ENCODE measurements around the gene KMT5B. TPM values are rescaled to one million over a fixed set of nuclear protein-coding genes. Genes with fewer than 3 reads are reported as not detected.
A peak's percentile ranks its signal among the peaks of the same experiment; 100 is the strongest.

KMT5B gene
- total RNA-seq, 1 donor from 2014 or later: 38.0 TPM

GRCh38 chr11:68186061-68186460 is 27.0 kb downstream of the KMT5B start:
- H3K9me3 Mint-ChIP-seq (ENCODE audit: unreplicated experiment): no peaks in the 10 kb centered on the region
- Histone ChIP-seq H2AFZ (ENCODE audit: low read depth, low read length) (no peak overlapping the region), H3K4me1 (ENCODE audit: insufficient read depth, low read length) (no peaks in the 10 kb centered on the region), H3K9me3 (ENCODE audit: insufficient read depth, low read depth, low read length) (no peaks in the 10 kb centered on the region), H3K79me2 (ENCODE audit: insufficient read depth, low read length) (peaks cover 48% of the 10 kb centered on the region), H3K4me2 (ENCODE audit: low read length) (no peak overlapping the region), H3K9ac (ENCODE audit: low read length) (no peak overlapping the region), H3K27ac (ENCODE audit: low read depth, low read length) (no peak overlapping the region), H4K20me1 (ENCODE audit: insufficient read depth, low read length) (peaks cover 52% of the 10 kb centered on the region), H3K36me3 (ENCODE audit: insufficient read depth, low read length) (peaks cover 17% of the 10 kb centered on the region), H3K27me3 (ENCODE audit: insufficient read depth, low read length) (no peaks in the 10 kb centered on the region), H3K4me3 (ENCODE audit: insufficient read depth, low read depth, low read length) (no peak overlapping the region)
- no peak for DNase-seq (ENCODE audit: low read depth)
- FAIRE-seq: no peak
- no peaks in the 10 kb centered on the region for H3K27me3 Mint-ChIP-seq (ENCODE audit: low read depth, unreplicated experiment)
- H3K4me1 Mint-ChIP-seq (ENCODE audit: low read depth, unreplicated experiment): peaks cover 10% of the 10 kb centered on the region
- H3K27ac Mint-ChIP-seq (ENCODE audit: unreplicated experiment): no peak overlapping the region
- no peak overlapping the region for H3K4me3 Mint-ChIP-seq (ENCODE audit: unreplicated experiment)
- TF ChIP-seq EZH2 (IDR thresholded peaks at IDR 0.05; ENCODE audit: insufficient read depth, low read length) (no peak), CTCF (IDR thresholded peaks at IDR 0.05; ENCODE audit: insufficient read depth, low read depth, low read length) (no peak)
- H3K36me3 Mint-ChIP-seq (ENCODE audit: low read depth, unreplicated experiment): peaks cover 10% of the 10 kb centered on the region

GRCh38 chr11:68181719-68182451 is 31.2 kb downstream of the KMT5B start:
- Histone ChIP-seq H3K36me3 (ENCODE audit: insufficient read depth, low read length) (peaks cover 23% of the 10 kb centered on the region), H3K27me3 (ENCODE audit: insufficient read depth, low read length) (no peaks in the 10 kb centered on the region), H4K20me1 (ENCODE audit: insufficient read depth, low read length) (peaks cover 19% of the 10 kb centered on the region), H3K4me2 (ENCODE audit: low read length) (no peak overlapping the region), H3K9ac (ENCODE audit: low read length) (no peak overlapping the region), H3K27ac (ENCODE audit: low read depth, low read length) (no peak overlapping the region), H2AFZ (ENCODE audit: low read depth, low read length) (no peak overlapping the region), H3K4me1 (ENCODE audit: insufficient read depth, low read length) (no peaks in the 10 kb centered on the region), H3K79me2 (ENCODE audit: insufficient read depth, low read length) (peaks cover 9% of the 10 kb centered on the region), H3K4me3 (ENCODE audit: insufficient read depth, low read depth, low read length) (no peak overlapping the region), H3K9me3 (ENCODE audit: insufficient read depth, low read depth, low read length) (no peaks in the 10 kb centered on the region)
- Mint-ChIP-seq H3K4me1 (ENCODE audit: low read depth, unreplicated experiment) (peaks cover 5% of the 10 kb centered on the region), H3K27ac (ENCODE audit: unreplicated experiment) (no peak overlapping the region), H3K36me3 (ENCODE audit: low read depth, unreplicated experiment) (peaks cover 10% of the 10 kb centered on the region), H3K4me3 (ENCODE audit: unreplicated experiment) (no peak overlapping the region), H3K27me3 (ENCODE audit: low read depth, unreplicated experiment) (no peaks in the 10 kb centered on the region), H3K9me3 (ENCODE audit: unreplicated experiment) (no peaks in the 10 kb centered on the region)
- no peak for FAIRE-seq
- peak; percentile 3 for DNase-seq (ENCODE audit: low read depth)
- TF ChIP-seq EZH2 (IDR thresholded peaks at IDR 0.05; ENCODE audit: insufficient read depth, low read length): no peak
- TF ChIP-seq CTCF (IDR thresholded peaks at IDR 0.05; ENCODE audit: insufficient read depth, low read depth, low read length): no peak

GRCh38 chr11:68179847-68180246 is 33.2 kb downstream of the KMT5B start:
- no peaks in the 10 kb centered on the region for H3K9me3 Mint-ChIP-seq (ENCODE audit: unreplicated experiment)
- H3K27ac Mint-ChIP-seq (ENCODE audit: unreplicated experiment): no peak overlapping the region
- DNase-seq (ENCODE audit: low read depth) (no peak), FAIRE-seq (no peak)
- H3K4me1 ChIP-seq (ENCODE audit: insufficient read depth, low read length): no peaks in the 10 kb centered on the region
- TF ChIP-seq EZH2 (IDR thresholded peaks at IDR 0.05; ENCODE audit: insufficient read depth, low read length): no peak
- TF ChIP-seq CTCF (IDR thresholded peaks at IDR 0.05; ENCODE audit: insufficient read depth, low read depth, low read length): no peak
- no peak overlapping the region for H3K9ac ChIP-seq (ENCODE audit: low read length)
- no peak overlapping the region for H3K4me3 ChIP-seq (ENCODE audit: insufficient read depth, low read depth, low read length)
- no peaks in the 10 kb centered on the region for H3K27me3 Mint-ChIP-seq (ENCODE audit: low read depth, unreplicated experiment)
- no peak overlapping the region for H3K27ac ChIP-seq (ENCODE audit: low read depth, low read length)
- peaks cover 3% of the 10 kb centered on the region for H4K20me1 ChIP-seq (ENCODE audit: insufficient read depth, low read length)
- no peak overlapping the region for H3K4me2 ChIP-seq (ENCODE audit: low read length)
- no peaks in the 10 kb centered on the region for H3K9me3 ChIP-seq (ENCODE audit: insufficient read depth, low read depth, low read length)
- H3K79me2 ChIP-seq (ENCODE audit: insufficient read depth, low read length): no peaks in the 10 kb centered on the region
- peaks cover 5% of the 10 kb centered on the region for H3K4me1 Mint-ChIP-seq (ENCODE audit: low read depth, unreplicated experiment)
- H2AFZ ChIP-seq (ENCODE audit: low read depth, low read length): no peak overlapping the region
- peaks cover 22% of the 10 kb centered on the region for H3K36me3 ChIP-seq (ENCODE audit: insufficient read depth, low read length)
- peaks cover 5% of the 10 kb centered on the region for H3K36me3 Mint-ChIP-seq (ENCODE audit: low read depth, unreplicated experiment)
- H3K27me3 ChIP-seq (ENCODE audit: insufficient read depth, low read length): no peaks in the 10 kb centered on the region
- H3K4me3 Mint-ChIP-seq (ENCODE audit: unreplicated experiment): no peak overlapping the region

Measured in astrocyte (in vitro differentiated cells and primary cell).